Fibroblast of skin of right quadriceps (primary cell): Measurements from ENCODE around the gene GOLGA5.

Experiments
- DNase-seq: peaks from one replicate; pipeline ENCODE4 v3.0.0-alpha.2; 2013

Gene GOLGA5

DNA sequence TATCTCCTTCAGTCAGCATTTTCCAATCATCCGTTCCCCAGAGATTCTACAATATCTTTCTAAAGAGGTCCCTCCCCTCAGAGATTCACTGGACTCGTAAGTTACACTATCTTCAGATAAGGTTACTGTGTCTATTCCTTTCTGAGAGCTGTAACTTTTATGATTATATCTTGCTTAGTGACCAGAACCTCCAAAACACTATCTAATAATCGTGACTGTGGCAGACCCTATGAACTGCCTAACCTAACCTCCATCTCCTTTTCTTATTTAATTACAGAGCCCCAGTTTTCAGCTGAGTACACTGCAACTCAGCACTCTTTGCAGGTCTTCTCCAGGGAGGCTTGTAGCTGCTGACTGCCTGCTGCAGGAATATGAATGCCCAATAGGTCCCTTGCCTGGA is 90.3 kb downstream of the GOLGA5 start:
- DNase-seq: no peak

DNA sequence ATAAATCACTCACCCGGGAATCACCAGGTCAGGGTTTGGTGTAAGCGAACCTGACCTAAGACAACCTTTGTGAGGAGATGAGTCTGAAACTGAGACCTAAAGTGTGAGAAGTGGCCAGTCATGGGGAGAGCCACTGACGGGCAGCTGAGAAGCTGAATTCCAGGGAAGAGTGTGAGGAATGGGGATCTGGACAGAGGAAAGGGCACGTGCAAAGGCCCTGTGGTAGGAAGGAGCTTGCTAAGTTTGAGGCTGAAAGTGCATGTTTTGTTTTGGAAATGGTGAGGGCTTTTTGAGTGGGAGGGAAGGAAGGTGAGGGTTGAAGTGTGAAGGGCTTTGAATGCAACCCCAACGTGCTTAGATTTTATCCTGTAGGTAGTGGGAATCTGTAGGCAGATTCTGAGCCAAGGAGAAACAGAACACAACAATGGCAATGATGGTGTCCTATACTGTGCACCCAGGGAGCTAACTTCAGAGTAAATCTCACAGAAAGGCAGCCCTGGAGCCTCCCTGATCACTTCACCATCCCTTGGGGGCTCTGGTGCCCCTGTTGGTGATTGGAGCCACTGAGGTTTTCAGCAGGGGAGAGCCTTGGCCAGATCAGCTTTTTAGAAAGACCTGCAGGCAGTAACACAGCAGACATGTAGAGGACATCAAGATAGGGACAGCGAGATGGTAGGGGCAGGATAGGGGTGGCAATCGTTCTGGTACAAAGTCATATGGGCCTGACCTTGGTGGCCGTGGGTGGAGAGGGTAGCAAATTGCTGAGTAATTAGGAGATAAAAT is 91.4 kb downstream of the GOLGA5 start:
- DNase-seq: no peak

DNA sequence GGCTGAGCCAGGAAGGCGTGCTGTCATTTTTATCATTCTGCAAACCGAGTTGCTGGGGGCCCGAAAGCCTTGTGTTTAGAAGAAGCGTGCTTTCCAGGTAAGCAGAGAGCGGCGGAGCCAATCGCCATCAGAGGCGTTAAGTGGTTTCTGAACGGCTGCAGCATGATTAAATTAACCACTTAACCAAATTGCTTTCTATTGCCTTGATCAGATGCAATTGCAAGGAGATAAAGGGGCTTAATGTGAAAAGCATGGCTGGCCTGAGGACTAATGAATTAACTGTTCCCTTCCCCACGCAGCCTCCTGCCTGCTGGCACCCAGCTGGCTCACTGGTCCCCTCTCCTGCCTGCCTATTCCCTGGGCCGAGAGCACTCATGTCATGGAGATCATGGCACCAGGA is 92.2 kb downstream of the GOLGA5 start:
- DNase-seq: no peak

DNA sequence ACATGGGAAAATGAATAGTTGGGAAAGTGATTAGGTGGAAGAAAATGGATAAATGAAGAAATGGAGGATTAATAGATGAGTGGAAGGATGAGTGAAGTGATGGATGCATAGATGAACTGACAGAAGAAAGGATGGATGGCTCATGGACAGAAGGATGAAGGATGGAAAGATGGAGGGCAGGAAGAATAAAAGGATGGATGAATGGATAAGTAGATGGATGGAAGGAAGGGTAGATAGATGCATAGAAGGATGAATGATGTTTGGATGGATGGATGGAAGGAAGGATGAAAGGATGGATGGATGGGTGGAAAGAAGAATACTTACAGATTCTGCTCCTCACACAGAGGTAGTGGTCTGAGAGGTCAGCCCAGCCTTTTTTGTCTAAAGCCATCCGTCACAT is 93.1 kb downstream of the GOLGA5 start:
- no peak for DNase-seq

DNA sequence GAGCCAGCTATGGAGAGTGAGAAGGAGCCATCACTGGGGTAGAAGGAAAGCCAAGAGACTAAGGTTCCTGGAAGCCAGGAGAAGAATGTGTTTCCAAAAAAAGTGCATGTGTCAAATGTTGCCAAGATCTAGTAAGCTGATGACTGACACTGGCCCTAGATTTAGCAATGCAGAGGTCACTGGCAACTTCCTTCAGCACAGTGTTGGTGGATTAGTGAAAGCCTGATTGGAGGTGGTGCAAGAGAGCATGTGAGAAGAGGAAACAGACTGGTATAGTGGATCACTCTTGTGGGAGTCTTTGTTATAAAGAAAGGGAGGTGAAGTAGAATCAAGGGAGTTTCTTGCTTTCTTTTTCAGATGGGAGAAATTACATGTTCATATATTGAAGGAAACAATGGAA is 94.8 kb downstream of the GOLGA5 start:
- DNase-seq: no peak
